H9 (cell line): ENCODE data around the gene OFD1. TPM values are rescaled to one million over a fixed set of nuclear protein-coding genes. Genes with fewer than 3 reads are reported as not detected.

Source experiments
- DNase-seq: peaks from one replicate; pipeline ENCODE4 v3.0.0-alpha.2; 2017
- H2AFZ ChIP-seq: one replicate; pipeline ENCODE4 v1.6.1; 2013; ENCODE audit warnings: mild to moderate bottlenecking, low read length, control low read depth, moderate library complexity
- H2AK5ac ChIP-seq: 2 replicates; pipeline ENCODE4 v1.6.1; 2013; ENCODE audit warnings: low read length, control low read depth, mixed read lengths; ENCODE audit not compliant: insufficient read length
- H2BK120ac ChIP-seq: one replicate; pipeline ENCODE4 v1.6.1; 2013; ENCODE audit warnings: low read depth, mild to moderate bottlenecking, low read length, control low read depth, inconsistent platforms; ENCODE audit not compliant: poor library complexity, severe bottlenecking
- H2BK12ac ChIP-seq: 2 replicates; pipeline ENCODE4 v1.6.1; 2013; ENCODE audit warnings: low read length, control low read depth, mixed read lengths, low read depth; ENCODE audit not compliant: insufficient read length
- H2BK15ac ChIP-seq: 2 replicates; pipeline ENCODE4 v1.6.1; 2013; ENCODE audit warnings: low read depth, low read length, control low read depth
- H2BK20ac ChIP-seq: one replicate; pipeline ENCODE4 v1.6.1; 2013; ENCODE audit warnings: low read depth, mild to moderate bottlenecking, low read length, control low read depth, inconsistent platforms; ENCODE audit not compliant: poor library complexity, severe bottlenecking
- H2BK5ac ChIP-seq: 2 replicates; pipeline ENCODE4 v1.6.1; 2013; ENCODE audit warnings: low read length, control low read depth, mixed read lengths; ENCODE audit not compliant: insufficient read length
- H3K14ac ChIP-seq: 2 replicates; pipeline ENCODE4 v1.6.1; 2013; ENCODE audit warnings: low read length, control low read depth; ENCODE audit not compliant: insufficient read depth
- H3K18ac ChIP-seq: 2 replicates; pipeline ENCODE4 v1.6.1; 2013; ENCODE audit warnings: low read depth, mild to moderate bottlenecking, mixed read lengths, low read length, control low read depth; ENCODE audit not compliant: insufficient read length
- H3K23ac ChIP-seq: 2 replicates; pipeline ENCODE4 v1.6.1; 2013; ENCODE audit warnings: low read length, control low read depth, mixed read lengths, low read depth; ENCODE audit not compliant: insufficient read length
- H3K23me2 ChIP-seq: 2 replicates; pipeline ENCODE4 v1.6.1; 2013; ENCODE audit warnings: low read depth, mild to moderate bottlenecking, mixed read lengths, low read length, control low read depth; ENCODE audit not compliant: insufficient read length, poor library complexity, severe bottlenecking
- H3K27ac ChIP-seq: 2 replicates; pipeline ENCODE4 v1.5.1; 2013; ENCODE audit warnings: low read length, control low read depth, mixed read lengths, low read depth; ENCODE audit not compliant: insufficient read length
- H3K27me3 ChIP-seq: 2 replicates; pipeline ENCODE4 v1.6.1; 2013; ENCODE audit warnings: low read length, control low read depth, inconsistent platforms; ENCODE audit not compliant: insufficient read depth
- H3K4ac ChIP-seq: 2 replicates; pipeline ENCODE4 v1.6.1; 2013; ENCODE audit warnings: low read depth, mild to moderate bottlenecking, control low read depth, inconsistent platforms, low read length, moderate library complexity
- H3K4me1 ChIP-seq: 2 replicates; pipeline ENCODE4 v1.6.1; 2013; ENCODE audit warnings: low read length, control low read depth, inconsistent platforms; ENCODE audit not compliant: insufficient read depth
- H3K4me2 ChIP-seq: 2 replicates; pipeline ENCODE4 v1.6.1; 2013; ENCODE audit warnings: low read length, control low read depth, mixed read lengths; ENCODE audit not compliant: insufficient read length, insufficient read depth
- H3K56ac ChIP-seq: 2 replicates; pipeline ENCODE4 v1.6.1; 2013; ENCODE audit warnings: low read depth, mild to moderate bottlenecking, mixed read lengths, low read length, control low read depth; ENCODE audit not compliant: insufficient read length
- H3K79me1 ChIP-seq: 2 replicates; pipeline ENCODE4 v1.6.1; 2013; ENCODE audit warnings: low read depth, mild to moderate bottlenecking, moderate library complexity, low read length, control low read depth, inconsistent platforms; ENCODE audit not compliant: insufficient read depth, poor library complexity, severe bottlenecking
- H3K79me2 ChIP-seq: 2 replicates; pipeline ENCODE4 v1.6.1; 2013; ENCODE audit warnings: low read length, control low read depth, inconsistent platforms; ENCODE audit not compliant: insufficient read depth
- H3K9ac ChIP-seq: 2 replicates; pipeline ENCODE4 v1.6.1; 2013; ENCODE audit warnings: low read length, control low read depth, mixed read lengths; ENCODE audit not compliant: insufficient read length; ENCODE audit errors: extremely low read depth
- H3K9me3 ChIP-seq: one replicate; pipeline ENCODE4 v1.6.1; 2013; ENCODE audit warnings: low read depth, low read length, inconsistent platforms; ENCODE audit not compliant: control insufficient read depth
- H3T11ph ChIP-seq: one replicate; pipeline ENCODE4 v1.6.1; 2013; ENCODE audit warnings: mild to moderate bottlenecking, low read length, control low read depth, inconsistent platforms
- H4K20me1 ChIP-seq: one replicate; pipeline ENCODE4 v1.6.1; 2013; ENCODE audit not compliant: control insufficient read depth, insufficient read length, insufficient read depth
- H4K5ac ChIP-seq: 2 replicates; pipeline ENCODE4 v1.6.1; 2013; ENCODE audit warnings: low read depth, mild to moderate bottlenecking, mixed read lengths, low read length, control low read depth; ENCODE audit not compliant: insufficient read length
- H4K8ac ChIP-seq: replicated peaks from 2 replicates; pipeline ENCODE4 v1.6.1; 2013; ENCODE audit warnings: low read length, control low read depth, mixed read lengths, low read depth; ENCODE audit not compliant: insufficient read length
- H4K91ac ChIP-seq: 2 replicates; pipeline ENCODE4 v1.6.1; 2013; ENCODE audit warnings: low read depth, mild to moderate bottlenecking, moderate library complexity, mixed read lengths, low read length, control low read depth; ENCODE audit not compliant: insufficient read length
- H3K27ac Mint-ChIP-seq, 3 experiments: 2 replicates in 2 of 3; 3 replicates in 1 of 3; pipeline ENCODE4 v1.8.0; 2020 to 2021; ENCODE audit warnings: mixed read lengths in 3 of 3, mild to moderate bottlenecking in 1 of 3, moderate library complexity in 1 of 3
- H3K27me3 Mint-ChIP-seq: 2 replicates; pipeline ENCODE4 v1.8.0; 2021; ENCODE audit warnings: low read depth, mild to moderate bottlenecking, moderate library complexity, mixed read lengths
- H3K36me3 Mint-ChIP-seq, 3 experiments: 2 replicates in 2 of 3; 3 replicates in 1 of 3; pipeline ENCODE4 v1.8.0; 2020 to 2021; ENCODE audit warnings: low read depth in 3 of 3, mixed read lengths in 3 of 3; ENCODE audit not compliant: insufficient read depth in 1 of 3
- H3K4me1 Mint-ChIP-seq, 2 experiments: 2 replicates each; pipeline ENCODE4 v1.8.0; 2020; ENCODE audit warnings: mixed read lengths in 2 of 2
- H3K4me3 Mint-ChIP-seq, 2 experiments: 2 replicates in 1 of 2; 3 replicates in 1 of 2; pipeline ENCODE4 v1.8.0; 2020 to 2021; ENCODE audit warnings: mild to moderate bottlenecking in 2 of 2, mixed read lengths in 2 of 2, moderate library complexity in 1 of 2
- H3K9me3 Mint-ChIP-seq, 2 experiments: 2 replicates in 1 of 2; 3 replicates in 1 of 2; pipeline ENCODE4 v1.8.0; 2020; ENCODE audit warnings: mild to moderate bottlenecking in 2 of 2, mixed read lengths in 2 of 2, moderate library complexity in 1 of 2
- WGBS: extraction: QIAGEN DNeasy Blood & Tissue Kit; methylation state at CpG from one replicate; pipeline ENCODE4 v1.1.7; 2013; ENCODE audit warnings: missing lambda C conversion rate, low lambda C conversion rate, mixed read lengths; ENCODE audit not compliant: insufficient read length; ENCODE audit errors: extremely low coverage; 5-methylcytosine and 5-hydroxymethylcytosine counted together
- total RNA-seq: library from RNA; stranded (reverse); gene quantifications from 2 replicates; pipeline ENCODE4 v1.2.1, GENCODE V29; 2021
- TF ChIP-seq, protein P1 (sequence below): fragments of 200-600 bp; sonication (generic); conservative IDR thresholded peaks from 3 replicates; pipeline ENCODE4 v1.8.0; 2021; ENCODE audit warnings: antibody characterized with exemption, mild to moderate bottlenecking

OFD1 gene
- total RNA-seq, 1 experiment from 2014 or later = 36.0 TPM

DNA sequence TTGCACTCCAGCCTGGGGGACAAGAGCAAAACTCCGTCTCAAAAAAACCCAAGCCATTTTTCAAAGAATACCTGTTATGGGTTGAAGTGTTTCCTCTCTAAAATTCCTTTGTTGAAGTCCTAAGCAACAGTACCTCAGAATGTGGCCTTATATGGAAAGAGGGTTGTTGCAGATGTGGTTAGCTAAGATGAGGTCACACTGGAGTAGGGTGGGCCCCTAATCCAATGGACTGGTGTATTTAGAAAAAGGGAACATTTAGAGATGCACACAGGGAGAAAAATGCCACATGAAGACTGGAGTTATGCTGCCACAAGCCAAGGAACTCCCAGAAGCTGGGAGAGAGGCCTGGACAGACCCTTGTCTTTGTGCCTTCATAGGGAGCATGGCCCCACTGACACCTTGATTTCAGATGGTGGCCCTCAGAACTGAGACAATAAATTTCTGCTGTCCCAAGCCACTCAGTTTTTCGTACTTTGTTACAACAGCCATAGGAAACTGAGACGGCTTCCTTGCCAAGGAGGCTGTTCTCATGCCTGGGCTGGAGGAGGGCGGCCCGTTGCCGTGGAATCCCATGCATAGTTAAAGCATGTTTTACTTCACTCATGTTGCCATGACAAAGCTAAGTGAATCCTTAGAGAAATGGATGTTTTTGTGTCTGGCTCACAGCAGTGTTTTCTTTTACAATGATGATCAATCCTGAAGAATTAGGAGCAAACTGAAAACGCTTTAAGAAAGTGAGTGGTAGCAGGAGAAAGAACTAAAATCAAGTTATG is 16.7 kb upstream of the OFD1 start:
- no peak overlapping the region for H3K23ac ChIP-seq
- H3K4me3 Mint-ChIP-seq = no peak overlapping the region
- H3K79me1 ChIP-seq = peaks cover 3% of the 10 kb centered on the region
- no peak overlapping the region for H3K9ac ChIP-seq
- H3K14ac ChIP-seq = no peak overlapping the region
- H4K8ac ChIP-seq = no peak overlapping the region
- H3T11ph ChIP-seq = no peak overlapping the region
- TF ChIP-seq, protein P1, sequence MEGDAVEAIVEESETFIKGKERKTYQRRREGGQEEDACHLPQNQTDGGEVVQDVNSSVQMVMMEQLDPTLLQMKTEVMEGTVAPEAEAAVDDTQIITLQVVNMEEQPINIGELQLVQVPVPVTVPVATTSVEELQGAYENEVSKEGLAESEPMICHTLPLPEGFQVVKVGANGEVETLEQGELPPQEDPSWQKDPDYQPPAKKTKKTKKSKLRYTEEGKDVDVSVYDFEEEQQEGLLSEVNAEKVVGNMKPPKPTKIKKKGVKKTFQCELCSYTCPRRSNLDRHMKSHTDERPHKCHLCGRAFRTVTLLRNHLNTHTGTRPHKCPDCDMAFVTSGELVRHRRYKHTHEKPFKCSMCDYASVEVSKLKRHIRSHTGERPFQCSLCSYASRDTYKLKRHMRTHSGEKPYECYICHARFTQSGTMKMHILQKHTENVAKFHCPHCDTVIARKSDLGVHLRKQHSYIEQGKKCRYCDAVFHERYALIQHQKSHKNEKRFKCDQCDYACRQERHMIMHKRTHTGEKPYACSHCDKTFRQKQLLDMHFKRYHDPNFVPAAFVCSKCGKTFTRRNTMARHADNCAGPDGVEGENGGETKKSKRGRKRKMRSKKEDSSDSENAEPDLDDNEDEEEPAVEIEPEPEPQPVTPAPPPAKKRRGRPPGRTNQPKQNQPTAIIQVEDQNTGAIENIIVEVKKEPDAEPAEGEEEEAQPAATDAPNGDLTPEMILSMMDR = no peak
- no peaks in the 10 kb centered on the region for H3K9me3 ChIP-seq
- H3K27ac Mint-ChIP-seq = peak overlapping the region; percentile 29 to 76 (median 44); a peak in 2 of 7 replicates
- no peak overlapping the region for H3K27ac ChIP-seq
- no peak overlapping the region for H3K18ac ChIP-seq
- H2BK5ac ChIP-seq = no peak overlapping the region
- no peak overlapping the region for H3K4ac ChIP-seq
- H3K4me1 ChIP-seq = no peaks in the 10 kb centered on the region
- no peak overlapping the region for H2BK12ac ChIP-seq
- no peak overlapping the region for H2AFZ ChIP-seq
- no peak overlapping the region for H4K91ac ChIP-seq
- no CpG with 5 or more reads among the region's 7 CpGs for WGBS
- H3K9me3 Mint-ChIP-seq = peaks cover 17 to 36% of the 10 kb centered on the region in 2 experiments
- no peak overlapping the region for H2BK15ac ChIP-seq
- H3K36me3 Mint-ChIP-seq = peaks cover 5 to 58% (median 25%) of the 10 kb centered on the region in 3 experiments; a peak in 6 of 7 replicates
- H4K20me1 ChIP-seq = no peaks in the 10 kb centered on the region
- no peak overlapping the region for H2AK5ac ChIP-seq
- H3K79me2 ChIP-seq = peaks cover 2% of the 10 kb centered on the region; the same call in 1 of the 2 replicates
- no peaks in the 10 kb centered on the region for H3K27me3 Mint-ChIP-seq
- no peaks in the 10 kb centered on the region for H3K4me1 Mint-ChIP-seq
- no peak overlapping the region for H4K5ac ChIP-seq
- no peak for DNase-seq
- no peak overlapping the region for H2BK120ac ChIP-seq
- H3K56ac ChIP-seq = no peak overlapping the region
- H3K4me2 ChIP-seq = no peak overlapping the region
- H2BK20ac ChIP-seq = no peak overlapping the region
- no peaks in the 10 kb centered on the region for H3K23me2 ChIP-seq
- no peaks in the 10 kb centered on the region for H3K27me3 ChIP-seq
